GF-D8 (cell line): Measurements from ENCODE around the gene RAP1A.
"Not testable (repeated sequence)": the region's sequence is repeated elsewhere in the genome, so short reads cannot be mapped to it uniquely, and the experiment has no call there.

Experiments used
- DNase-seq: peaks from one replicate; lab custom pipeline; 2025; lab: John Stamatoyannopoulos, UW

RAP1A gene

GRCh38 chr1:111629190-111629954, 9.8 kb downstream of the RAP1A start:
- DNase-seq = no peak

DNA sequence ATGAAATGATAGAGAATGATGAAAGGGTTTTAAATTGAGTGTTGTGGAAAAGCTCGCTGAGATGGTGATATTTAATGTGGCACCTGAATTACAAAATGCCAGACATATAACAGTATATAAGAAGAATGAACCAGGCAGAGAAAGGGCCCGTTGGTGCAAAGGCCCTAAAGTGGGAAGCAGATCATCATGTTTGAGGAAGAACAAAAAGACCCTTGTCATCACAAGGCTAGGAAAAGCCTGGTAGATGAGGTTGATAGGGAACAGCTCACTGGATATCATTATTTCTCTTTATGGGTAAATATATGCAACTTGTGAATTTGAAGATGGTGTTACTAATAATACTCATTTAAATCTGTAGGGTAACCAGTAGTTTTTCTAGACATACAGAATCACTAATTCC, 11.0 kb downstream of the RAP1A start:
- no peak for DNase-seq

DNA sequence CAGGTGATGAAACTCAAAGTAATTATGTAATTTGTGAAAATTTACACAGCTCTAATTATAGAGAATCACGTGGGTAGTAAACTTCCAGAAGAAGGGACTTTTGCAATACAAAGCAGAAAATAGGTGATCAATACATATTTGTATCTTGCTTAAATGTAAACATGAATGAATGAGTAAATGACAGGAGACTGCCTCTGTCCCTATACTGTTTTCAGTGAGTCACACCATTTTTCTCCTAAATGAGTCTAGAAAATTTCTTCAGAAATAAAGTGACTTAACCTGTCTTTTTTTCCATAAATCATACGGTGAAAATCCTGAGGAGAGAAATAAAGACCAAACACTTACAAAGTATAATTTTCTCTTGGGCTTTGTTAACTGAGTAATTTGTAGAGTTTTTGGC, 11.9 kb downstream of the RAP1A start:
- DNase-seq = no peak

- not testable (repeated sequence) for DNase-seq
These were observed 13.2 kb downstream of the RAP1A start for GRCh38 chr1:111632771-111633170.

GRCh38 chr1:111633736-111634247, 14.2 kb downstream of the RAP1A start:
- no peak for DNase-seq

GRCh38 chr1:111635324-111636009, 15.9 kb downstream of the RAP1A start:
- no peak for DNase-seq

DNA sequence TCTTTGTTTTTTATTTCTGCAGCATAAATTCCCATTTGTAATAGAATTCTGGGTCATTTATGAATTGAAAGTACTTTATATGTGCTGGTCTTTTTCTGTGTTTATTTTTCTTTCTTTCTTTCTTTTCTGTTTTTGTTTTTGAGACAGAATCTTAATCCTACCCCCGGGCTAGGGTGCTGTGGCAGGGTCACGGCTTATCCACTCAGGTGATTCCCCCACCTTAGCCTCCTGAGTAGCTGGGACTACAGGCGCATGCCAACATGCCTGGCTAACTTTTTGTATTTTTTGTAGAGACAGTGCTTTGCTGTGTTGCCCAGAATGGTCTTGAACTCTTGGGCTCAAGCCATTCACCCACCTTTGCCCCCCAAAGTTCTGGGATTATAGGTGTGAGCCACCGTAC, 18.7 kb downstream of the RAP1A start:
- no peak for DNase-seq

GRCh38 chr1:111639602-111640198, 20.1 kb downstream of the RAP1A start:
- DNase-seq = no peak

- no peak for DNase-seq
These were observed 23.5 kb downstream of the RAP1A start for GRCh38 chr1:111643097-111643496.

DNA sequence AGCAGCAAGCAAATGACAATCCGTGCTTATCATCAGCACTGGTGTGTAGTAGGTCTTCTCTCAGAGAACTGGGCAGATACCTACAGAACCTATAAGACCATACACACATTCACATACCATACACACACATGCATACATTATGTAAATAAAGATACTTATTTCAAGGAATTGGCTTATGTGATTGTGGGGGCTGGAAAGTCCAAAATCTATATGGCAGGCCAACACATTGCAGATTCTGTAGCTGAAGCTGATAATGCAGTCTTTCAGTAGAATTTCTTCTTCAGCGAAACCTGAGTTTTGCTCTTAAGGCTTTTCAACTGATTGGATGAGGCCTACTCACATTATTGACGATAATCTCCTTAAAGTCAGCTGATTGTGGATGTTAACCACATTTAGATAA, 24.1 kb downstream of the RAP1A start:
- DNase-seq = no peak

DNA sequence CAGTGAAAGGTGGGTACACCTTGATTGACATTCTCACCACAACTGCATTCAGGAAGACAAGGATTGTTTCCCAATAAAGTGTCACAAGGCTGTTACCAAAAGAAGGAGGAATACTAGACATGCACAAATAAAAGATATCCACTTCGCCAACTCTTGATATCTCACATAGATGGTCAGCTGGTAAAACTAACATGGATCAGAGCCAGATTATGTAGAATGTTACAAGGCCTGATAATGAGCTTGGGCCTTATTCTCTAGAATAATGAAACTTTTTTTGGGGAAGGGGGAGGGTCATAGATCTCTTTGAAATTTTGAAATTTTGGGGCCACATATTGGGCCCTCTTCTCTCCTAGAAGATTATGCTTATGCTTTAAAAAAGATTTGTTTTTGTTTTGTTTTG, 24.9 kb downstream of the RAP1A start:
- no peak for DNase-seq

DNA sequence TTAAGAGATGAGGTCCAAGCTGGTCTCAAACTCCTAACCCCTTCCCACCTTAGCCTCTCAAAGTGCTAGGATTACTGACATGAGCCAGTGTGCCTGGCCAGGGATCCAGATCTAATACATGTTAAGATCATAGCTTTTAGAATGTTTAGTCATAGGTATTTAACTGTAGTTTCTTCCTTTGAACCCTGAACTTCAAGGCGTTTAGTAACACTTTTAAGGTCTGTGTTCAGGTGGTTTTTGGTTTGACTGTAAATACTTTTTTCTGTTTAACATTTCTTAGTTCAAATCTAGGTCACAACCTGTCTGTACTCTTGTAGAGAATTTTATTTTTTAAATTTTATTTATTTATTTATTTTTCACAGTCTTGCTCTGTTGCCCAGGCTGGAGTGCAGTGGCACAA, 28.1 kb downstream of the RAP1A start:
- DNase-seq = no peak

GRCh38 chr1:111648806-111649205, 29.2 kb downstream of the RAP1A start:
- DNase-seq = no peak

- no peak for DNase-seq
These were observed 29.6 kb downstream of the RAP1A start for GRCh38 chr1:111649227-111649626.

- no peak for DNase-seq
These were observed 30.1 kb downstream of the RAP1A start for GRCh38 chr1:111649648-111650047.

DNA sequence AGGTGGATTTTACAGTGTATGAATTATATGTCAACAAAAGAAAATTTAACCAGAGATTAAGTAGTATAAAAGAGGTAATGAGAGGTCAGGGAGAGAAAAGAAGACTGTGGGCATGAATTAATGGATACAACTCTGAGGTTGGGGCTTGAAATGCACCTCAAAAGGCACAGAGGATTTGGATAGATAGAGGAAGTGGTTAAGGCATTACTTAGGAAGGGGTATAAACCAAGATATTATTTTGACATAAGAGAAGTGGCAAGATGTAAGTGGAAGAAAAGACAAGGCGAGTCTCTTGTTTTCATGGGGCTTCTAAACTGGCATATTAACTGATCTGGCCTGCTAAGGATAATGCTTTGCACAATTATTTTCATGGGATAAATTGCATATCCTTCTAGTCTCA, 34.1 kb downstream of the RAP1A start:
- peak; percentile 48 for DNase-seq

DNA sequence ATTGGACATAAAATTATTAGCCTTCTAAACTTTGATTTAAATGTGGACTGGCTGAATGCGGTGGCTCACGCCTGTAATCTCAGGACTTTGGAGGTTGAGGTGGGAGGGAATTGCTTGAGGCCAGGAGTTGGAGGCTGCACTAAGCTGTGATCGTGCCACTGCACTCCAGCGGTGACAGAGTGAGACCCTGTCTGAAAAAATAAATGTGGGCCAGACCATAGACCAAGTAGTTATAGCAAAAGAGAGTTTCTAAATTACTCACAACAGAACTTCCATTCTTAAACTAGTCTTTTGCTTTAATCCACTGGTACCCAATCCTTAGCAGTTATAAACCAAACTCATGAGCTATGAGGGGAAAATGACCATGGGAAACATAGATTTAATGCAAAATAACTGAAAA, 35.2 kb downstream of the RAP1A start:
- DNase-seq = no peak

GRCh38 chr1:111656086-111657017, 36.8 kb downstream of the RAP1A start:
- peak; percentile 52 for DNase-seq

- DNase-seq = no peak
These were observed 39.0 kb downstream of the RAP1A start for GRCh38 chr1:111658622-111659021.

- DNase-seq = peak; percentile 14
These were observed 40.9 kb downstream of the RAP1A start for GRCh38 chr1:111660204-111661150.

DNA sequence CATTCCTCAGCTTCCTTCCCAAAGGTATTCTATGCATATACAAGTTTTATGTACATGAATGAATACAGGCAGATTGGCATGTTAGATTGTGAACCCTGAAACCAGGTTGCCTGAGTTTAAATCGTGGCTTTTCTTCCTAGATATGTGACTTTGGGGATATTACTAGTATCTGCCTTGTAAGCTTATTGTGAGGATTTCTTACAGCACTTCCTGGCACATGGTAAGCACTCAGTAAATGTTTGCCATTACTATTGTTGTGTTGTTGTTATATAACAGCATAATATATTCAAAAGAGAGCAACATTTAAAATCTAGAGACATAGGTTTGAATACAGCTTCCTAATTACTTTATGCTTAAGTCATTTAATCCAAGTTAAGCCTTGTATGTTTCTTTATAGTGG, 45.1 kb downstream of the RAP1A start:
- no peak for DNase-seq
